Measurements from ENCODE around the gene MSH3. TPM values are rescaled to one million over a fixed set of nuclear protein-coding genes. Genes with fewer than 3 reads are reported as not detected.

The MSH3 gene
- polyA plus RNA-seq, 1 donor (not counting 4 experiments of a cell fraction or from before 2014, with no cell fraction given), result 11.1 TPM

DNA sequence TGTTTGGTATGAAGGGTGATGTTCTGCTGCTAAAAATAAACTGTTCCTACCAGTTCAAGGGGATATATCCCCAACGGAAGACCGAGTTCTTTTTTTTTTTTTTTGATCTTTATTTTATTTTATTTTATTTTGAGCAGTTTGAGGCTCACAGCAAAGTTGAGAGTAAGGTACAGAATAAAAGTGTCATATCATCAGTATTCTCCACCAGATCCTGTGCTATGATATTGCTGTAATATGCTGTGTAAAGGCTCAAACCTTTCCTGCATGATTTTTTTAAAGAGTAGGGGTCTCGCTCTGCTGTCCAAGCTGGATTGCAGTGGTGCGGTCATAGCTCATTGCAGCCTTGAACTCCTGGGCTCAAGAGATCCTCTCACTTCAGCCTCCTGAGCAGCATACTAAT is 35.2 kb downstream of the MSH3 start:
- DNase-seq (ENCODE audit: low read depth, low spot score) (no peak), FAIRE-seq (no peak)
- Histone ChIP-seq H3K27ac (ENCODE audit: control insufficient read depth, insufficient read depth, low read length) (no peak overlapping the region), H3K9me3 (ENCODE audit: control insufficient read depth, low read depth, low read length) (no peaks in the 10 kb centered on the region), H3K9me1 (ENCODE audit: control insufficient read depth, extremely low read depth, insufficient read depth, low read length) (no peaks in the 10 kb centered on the region), H3K27me3 (ENCODE audit: control insufficient read depth, extremely low read depth, insufficient read depth, low read length) (no peaks in the 10 kb centered on the region), H2AFZ (ENCODE audit: control insufficient read depth, low read length) (no peak overlapping the region), H3K4me2 (ENCODE audit: control insufficient read depth, extremely low read depth, insufficient read depth, low read depth, low read length) (no peak overlapping the region), H4K20me1 (ENCODE audit: control insufficient read depth, extremely low read depth, insufficient read depth, low read length) (no peaks in the 10 kb centered on the region), H3K36me3 (ENCODE audit: control insufficient read depth in 2 of 2, extremely low read depth in 1 of 2, insufficient read depth in 2 of 2, low read length in 2 of 2) (no peaks in the 10 kb centered on the region), H3K79me2 (ENCODE audit: control insufficient read depth, insufficient read depth, low read length) (no peaks in the 10 kb centered on the region), H3K9ac (ENCODE audit: control insufficient read depth, extremely low read depth, insufficient read depth, low read length) (no peak overlapping the region), H3K4me1 (ENCODE audit: control insufficient read depth, extremely low read depth, insufficient read depth, low read length) (no peaks in the 10 kb centered on the region), H3K4me3 (ENCODE audit: control insufficient read depth in 2 of 3, extremely low read depth in 1 of 3, insufficient read depth in 2 of 3, low read depth in 1 of 3, low read length in 3 of 3) (no peak overlapping the region)
- TF ChIP-seq EZH2 (IDR thresholded peaks at IDR 0.05; ENCODE audit: low read length), result no peak
- TF ChIP-seq, protein P1, sequence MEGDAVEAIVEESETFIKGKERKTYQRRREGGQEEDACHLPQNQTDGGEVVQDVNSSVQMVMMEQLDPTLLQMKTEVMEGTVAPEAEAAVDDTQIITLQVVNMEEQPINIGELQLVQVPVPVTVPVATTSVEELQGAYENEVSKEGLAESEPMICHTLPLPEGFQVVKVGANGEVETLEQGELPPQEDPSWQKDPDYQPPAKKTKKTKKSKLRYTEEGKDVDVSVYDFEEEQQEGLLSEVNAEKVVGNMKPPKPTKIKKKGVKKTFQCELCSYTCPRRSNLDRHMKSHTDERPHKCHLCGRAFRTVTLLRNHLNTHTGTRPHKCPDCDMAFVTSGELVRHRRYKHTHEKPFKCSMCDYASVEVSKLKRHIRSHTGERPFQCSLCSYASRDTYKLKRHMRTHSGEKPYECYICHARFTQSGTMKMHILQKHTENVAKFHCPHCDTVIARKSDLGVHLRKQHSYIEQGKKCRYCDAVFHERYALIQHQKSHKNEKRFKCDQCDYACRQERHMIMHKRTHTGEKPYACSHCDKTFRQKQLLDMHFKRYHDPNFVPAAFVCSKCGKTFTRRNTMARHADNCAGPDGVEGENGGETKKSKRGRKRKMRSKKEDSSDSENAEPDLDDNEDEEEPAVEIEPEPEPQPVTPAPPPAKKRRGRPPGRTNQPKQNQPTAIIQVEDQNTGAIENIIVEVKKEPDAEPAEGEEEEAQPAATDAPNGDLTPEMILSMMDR (optimal IDR thresholded peaks at IDR 0.05 in 1 of 3, IDR thresholded peaks at IDR 0.05 in 1 of 3, conservative IDR thresholded peaks at IDR 0.05 in 1 of 3; ENCODE audit: extremely low read depth in 1 of 3, insufficient read depth in 2 of 3, low read length in 3 of 3), result no peak
- dilution Hi-C loops (cut with MboI; ENCODE audit: extremely low pct_ligation_motif_present, low sequenced_read_pairs), result no loop called here

DNA sequence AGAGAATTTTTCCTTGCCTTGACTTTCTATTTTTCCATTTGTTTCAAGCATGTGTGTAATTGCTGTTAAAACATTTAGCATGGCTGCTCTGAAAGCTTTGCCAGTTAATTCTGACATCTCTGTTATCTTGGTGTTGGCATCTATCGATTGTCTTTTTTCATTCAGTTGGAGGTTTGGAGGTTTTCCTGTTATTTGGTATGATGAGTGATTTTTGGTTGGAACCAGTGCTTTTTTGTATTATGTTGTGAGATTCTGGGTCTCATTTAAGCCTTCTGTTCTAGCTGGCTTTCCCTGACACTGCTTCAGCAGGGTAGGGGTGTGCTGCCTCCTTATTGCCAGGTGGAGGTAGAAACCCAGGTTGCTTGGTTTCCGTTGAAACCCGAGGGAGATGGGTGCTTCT is 41.2 kb downstream of the MSH3 start:
- Histone ChIP-seq H3K79me2 (ENCODE audit: control insufficient read depth, insufficient read depth, low read length) (no peaks in the 10 kb centered on the region), H3K27ac (ENCODE audit: control insufficient read depth, insufficient read depth, low read length) (no peak overlapping the region), H3K36me3 (ENCODE audit: control insufficient read depth in 2 of 2, extremely low read depth in 1 of 2, insufficient read depth in 2 of 2, low read length in 2 of 2) (peaks cover 0 to 2% of the 10 kb centered on the region in 2 experiments), H4K20me1 (ENCODE audit: control insufficient read depth, extremely low read depth, insufficient read depth, low read length) (no peaks in the 10 kb centered on the region), H3K27me3 (ENCODE audit: control insufficient read depth, extremely low read depth, insufficient read depth, low read length) (no peaks in the 10 kb centered on the region), H2AFZ (ENCODE audit: control insufficient read depth, low read length) (no peak overlapping the region), H3K9me1 (ENCODE audit: control insufficient read depth, extremely low read depth, insufficient read depth, low read length) (no peaks in the 10 kb centered on the region), H3K4me2 (ENCODE audit: control insufficient read depth, extremely low read depth, insufficient read depth, low read depth, low read length) (no peak overlapping the region), H3K4me3 (ENCODE audit: control insufficient read depth in 2 of 3, extremely low read depth in 1 of 3, insufficient read depth in 2 of 3, low read depth in 1 of 3, low read length in 3 of 3) (no peak overlapping the region), H3K9ac (ENCODE audit: control insufficient read depth, extremely low read depth, insufficient read depth, low read length) (no peak overlapping the region), H3K9me3 (ENCODE audit: control insufficient read depth, low read depth, low read length) (no peaks in the 10 kb centered on the region), H3K4me1 (ENCODE audit: control insufficient read depth, extremely low read depth, insufficient read depth, low read length) (no peaks in the 10 kb centered on the region)
- dilution Hi-C loops (cut with MboI; ENCODE audit: extremely low pct_ligation_motif_present, low sequenced_read_pairs), result no loop called here
- no peak for DNase-seq (ENCODE audit: low read depth, low spot score)
- no peak for FAIRE-seq
- no peak for TF ChIP-seq EZH2 (IDR thresholded peaks at IDR 0.05; ENCODE audit: low read length)
- TF ChIP-seq, protein P1 (optimal IDR thresholded peaks at IDR 0.05 in 1 of 3, IDR thresholded peaks at IDR 0.05 in 1 of 3, conservative IDR thresholded peaks at IDR 0.05 in 1 of 3; ENCODE audit: extremely low read depth in 1 of 3, insufficient read depth in 2 of 3, low read length in 3 of 3), result no peak

All from keratinocyte (primary cell).